ENCODE measurements around the gene ALOX15. TPM values are rescaled to one million over a fixed set of nuclear protein-coding genes. Genes with fewer than 3 reads are reported as not detected.
"Not testable (repeated sequence)": the region's sequence is repeated elsewhere in the genome, so short reads cannot be mapped to it uniquely, and the experiment has no call there.

ALOX15 gene
- total RNA-seq, 1 donor, result 0.27 TPM

- DNase-seq (ENCODE audit: low read depth in 2 of 3, low spot score in 2 of 3), result not testable (repeated sequence)
Observed at GRCh38 chr17:4595685-4596342, 45.7 kb downstream of the ALOX15 start.

- DNase-seq (ENCODE audit: low read depth in 2 of 3, low spot score in 2 of 3), result peak in 2 of 3 donors; percentile 63 to 80
Observed at GRCh38 chr17:4594931-4595684, 46.4 kb downstream of the ALOX15 start.

GRCh38 chr17:4594406-4594805, 47.1 kb downstream of the ALOX15 start:
- DNase-seq (ENCODE audit: low read depth in 2 of 3, low spot score in 2 of 3), result no peak

GRCh38 chr17:4593021-4593421, 48.5 kb downstream of the ALOX15 start:
- no peak for DNase-seq (ENCODE audit: low read depth in 2 of 3, low spot score in 2 of 3)

- no peak for DNase-seq (ENCODE audit: low read depth in 2 of 3, low spot score in 2 of 3)
Observed at GRCh38 chr17:4592240-4593005, 49.1 kb downstream of the ALOX15 start.

- no peak for DNase-seq (ENCODE audit: low read depth in 2 of 3, low spot score in 2 of 3)
Observed at GRCh38 chr17:4591529-4591928, 49.9 kb downstream of the ALOX15 start.

- DNase-seq (ENCODE audit: low read depth in 2 of 3, low spot score in 2 of 3), result no peak
Observed at GRCh38 chr17:4590981-4591453, 50.5 kb downstream of the ALOX15 start.

- not testable (repeated sequence) for DNase-seq (ENCODE audit: low read depth in 2 of 3, low spot score in 2 of 3)
Observed at GRCh38 chr17:4590042-4590441, 51.4 kb downstream of the ALOX15 start.

GRCh38 chr17:4588898-4589625, 52.4 kb downstream of the ALOX15 start:
- DNase-seq (ENCODE audit: low read depth in 2 of 3, low spot score in 2 of 3), result no peak

- DNase-seq (ENCODE audit: low read depth in 2 of 3, low spot score in 2 of 3), result no peak
Observed at GRCh38 chr17:4588391-4588790, 53.1 kb downstream of the ALOX15 start.

GRCh38 chr17:4587803-4588202, 53.7 kb downstream of the ALOX15 start:
- DNase-seq (ENCODE audit: low read depth in 2 of 3, low spot score in 2 of 3), result no peak

- DNase-seq (ENCODE audit: low read depth in 2 of 3, low spot score in 2 of 3), result no peak
Observed at GRCh38 chr17:4587195-4587594, 54.3 kb downstream of the ALOX15 start.

GRCh38 chr17:4586043-4586442, 55.4 kb downstream of the ALOX15 start:
- DNase-seq (ENCODE audit: low read depth in 2 of 3, low spot score in 2 of 3), result no peak

- DNase-seq (ENCODE audit: low read depth in 2 of 3, low spot score in 2 of 3), result no peak
Observed at GRCh38 chr17:4585638-4585994, 55.9 kb downstream of the ALOX15 start.

GRCh38 chr17:4584917-4585637, 56.4 kb downstream of the ALOX15 start:
- DNase-seq (ENCODE audit: low read depth in 2 of 3, low spot score in 2 of 3), result no peak

GRCh38 chr17:4584101-4584916, 57.2 kb downstream of the ALOX15 start, which contains the start of gene SMTNL2:
TSS of gene SMTNL2 (plus strand) at chr17:4584529. CDS start at chr17:4584606, 77 bp downstream.
- DNase-seq (ENCODE audit: low read depth in 2 of 3, low spot score in 2 of 3), result no peak

- DNase-seq (ENCODE audit: low read depth in 2 of 3, low spot score in 2 of 3), result peak in 2 of 3 donors; percentile 50 to 64
Observed at GRCh38 chr17:4583782-4584100, 57.7 kb downstream of the ALOX15 start.

- no peak for DNase-seq (ENCODE audit: low read depth in 2 of 3, low spot score in 2 of 3)
Observed at GRCh38 chr17:4583206-4583605, 58.3 kb downstream of the ALOX15 start.

GRCh38 chr17:4582691-4583090, 58.8 kb downstream of the ALOX15 start:
- no peak for DNase-seq (ENCODE audit: low read depth in 2 of 3, low spot score in 2 of 3)
